HepG2 (cell line): ENCODE measurements around the gene LYRM1. TPM values are rescaled to one million over a fixed set of nuclear protein-coding genes. Genes with fewer than 3 reads are reported as not detected.
A peak's percentile ranks its signal among the peaks of the same experiment; 100 is the strongest.

Source experiments
- BRD4 ChIP-seq: sonication (generic); formaldehyde crosslinking; IDR thresholded peaks from 2 replicates; pipeline ENCODE4 v1.4.0; 2020; ENCODE audit warnings: missing genetic modification reagents
- ELF3 ChIP-seq: IDR thresholded peaks from 2 replicates; pipeline ENCODE4 v1.6.1; 2016; ENCODE audit warnings: missing genetic modification reagents, missing compliant biosample characterization
- HNF1A ChIP-seq, 2 experiments: sonication (generic) in 1 of 2; formaldehyde crosslinking in 1 of 2; IDR thresholded peaks; 2 replicates each; pipeline versions ENCODE4 v1.4.0 to v1.6.1; 2016 to 2020; ENCODE audit warnings: borderline replicate concordance in 1 of 2, low read depth in 1 of 2, mild to moderate bottlenecking in 1 of 2, missing genetic modification reagents in 1 of 2
- HNRNPL ChIP-seq: fragments of 200-400 bp; formaldehyde crosslinking; IDR thresholded peaks from 2 replicates; pipeline ENCODE4 v1.6.1; 2017; ENCODE audit warnings: mild to moderate bottlenecking, low read depth, low read length
- HOMEZ ChIP-seq: IDR thresholded peaks from 2 replicates; pipeline ENCODE4 v1.6.1; 2016; ENCODE audit warnings: low read depth
- SUZ12 ChIP-seq: fragments of 150-350 bp; IDR thresholded peaks from 2 replicates; pipeline ENCODE4 v1.6.1; 2014; ENCODE audit warnings: low read depth, low read length
- TMF1 ChIP-seq: sonication (generic); formaldehyde crosslinking; IDR thresholded peaks from 2 replicates; pipeline ENCODE4 v1.8.1; 2022; ENCODE audit warnings: low read depth, missing genetic modification reagents
- YEATS2 ChIP-seq: sonication (generic); formaldehyde crosslinking; IDR thresholded peaks from 2 replicates; pipeline ENCODE4 v1.4.0; 2020; ENCODE audit warnings: missing genetic modification reagents, borderline replicate concordance
- ZNF556 ChIP-seq: sonication (generic); formaldehyde crosslinking; IDR thresholded peaks from 2 replicates; pipeline ENCODE4 v1.4.0; 2020; ENCODE audit warnings: mild to moderate bottlenecking, missing genetic modification reagents, borderline replicate concordance
- ZNF598 ChIP-seq: sonication (generic); formaldehyde crosslinking; IDR thresholded peaks from 2 replicates; pipeline ENCODE4 v1.5.1; 2020; ENCODE audit warnings: mild to moderate bottlenecking, missing genetic modification reagents, borderline replicate concordance
- ZNF614 ChIP-seq: IDR thresholded peaks from 2 replicates; pipeline ENCODE4 v1.6.1; 2018; ENCODE audit warnings: missing biosample characterization, missing genetic modification reagents, inconsistent platforms, borderline replicate concordance
- ZNF883 ChIP-seq: sonication (generic); formaldehyde crosslinking; IDR thresholded peaks from 2 replicates; pipeline ENCODE4 v1.5.1; 2020; ENCODE audit warnings: mild to moderate bottlenecking, missing genetic modification reagents; ENCODE audit errors: not compliant biosample characterization
- polyA plus RNA-seq, 8 experiments: library from polyadenylated mRNA; depleted of rRNA in 3 of 8; stranded (reverse) in 7 of 8; unstranded in 1 of 8; fragments of >200 nt; fragmentation: Illumina TruSeq in 4 of 8; extraction: Trizol in 4 of 8; gene quantifications; 2 replicates each; pipeline versions ENCODE4 v1.2.1 to v1.2.3, GENCODE V29; 2011 to 2016; ENCODE audit warnings: low read depth in 4 of 8, missing spikeins in 1 of 8, mixed read lengths in 1 of 8; ENCODE audit not compliant: insufficient read depth in 1 of 8
- total RNA-seq, 5 experiments: library from RNA; depleted of rRNA; stranded (reverse); fragments of >200 nt; fragmentation: Illumina TruSeq; extraction: Trizol; gene quantifications; 2 replicates each; pipeline ENCODE4 v1.2.3, GENCODE V29; 2016; ENCODE audit warnings: low read depth in 1 of 5
- TF ChIP-seq, protein P1 (sequence below): sonication (generic); formaldehyde crosslinking; conservative IDR thresholded peaks from 2 replicates; pipeline ENCODE4 v1.4.0; 2020; ENCODE audit warnings: mild to moderate bottlenecking, missing genetic modification reagents, moderate library complexity

The LYRM1 gene
- total and polyA plus RNA-seq, 2 of the 13 experiments (the other 11 are each of a cell fraction or from before 2014, with no cell fraction given) = 59.2 to 82.6 TPM

GRCh38 chr16:20868890-20869289 lies 31.7 kb upstream of the LYRM1 start (continued):
- TF ChIP-seq YEATS2 (CRISPR knock-in tag) (peak; percentile 39; the same call in 1 of the 2 replicates), HOMEZ (CRISPR knock-in tag) (peak; percentile 54; the same call in 1 of the 2 replicates), TMF1 (CRISPR knock-in tag) (no peak), HNF1A (IDR thresholded peaks at IDR 0.05; ENCODE audit: low read depth) (no peak), HNF1A (CRISPR knock-in tag; IDR thresholded peaks at IDR 0.05; ENCODE audit: borderline replicate concordance) (no peak), ZNF556 (CRISPR knock-in tag) (0 out of 2 replicates have a peak, but pooled peaks have one; percentile 30), ZNF598 (CRISPR knock-in tag) (peak; percentile 34; the same call in 1 of the 2 replicates), ZNF614 (0 out of 2 replicates have a peak, but pooled peaks have one; percentile 22), HNRNPL (0 out of 2 replicates have a peak, but pooled peaks have one; percentile 47), SUZ12 (no peak), ZNF883 (peak; percentile 71), ELF3 (CRISPR knock-in tag) (peak; percentile 52; the same call in 1 of the 2 replicates), BRD4 (peak; percentile 29; the same call in 1 of the 2 replicates)
- TF ChIP-seq, protein P1, sequence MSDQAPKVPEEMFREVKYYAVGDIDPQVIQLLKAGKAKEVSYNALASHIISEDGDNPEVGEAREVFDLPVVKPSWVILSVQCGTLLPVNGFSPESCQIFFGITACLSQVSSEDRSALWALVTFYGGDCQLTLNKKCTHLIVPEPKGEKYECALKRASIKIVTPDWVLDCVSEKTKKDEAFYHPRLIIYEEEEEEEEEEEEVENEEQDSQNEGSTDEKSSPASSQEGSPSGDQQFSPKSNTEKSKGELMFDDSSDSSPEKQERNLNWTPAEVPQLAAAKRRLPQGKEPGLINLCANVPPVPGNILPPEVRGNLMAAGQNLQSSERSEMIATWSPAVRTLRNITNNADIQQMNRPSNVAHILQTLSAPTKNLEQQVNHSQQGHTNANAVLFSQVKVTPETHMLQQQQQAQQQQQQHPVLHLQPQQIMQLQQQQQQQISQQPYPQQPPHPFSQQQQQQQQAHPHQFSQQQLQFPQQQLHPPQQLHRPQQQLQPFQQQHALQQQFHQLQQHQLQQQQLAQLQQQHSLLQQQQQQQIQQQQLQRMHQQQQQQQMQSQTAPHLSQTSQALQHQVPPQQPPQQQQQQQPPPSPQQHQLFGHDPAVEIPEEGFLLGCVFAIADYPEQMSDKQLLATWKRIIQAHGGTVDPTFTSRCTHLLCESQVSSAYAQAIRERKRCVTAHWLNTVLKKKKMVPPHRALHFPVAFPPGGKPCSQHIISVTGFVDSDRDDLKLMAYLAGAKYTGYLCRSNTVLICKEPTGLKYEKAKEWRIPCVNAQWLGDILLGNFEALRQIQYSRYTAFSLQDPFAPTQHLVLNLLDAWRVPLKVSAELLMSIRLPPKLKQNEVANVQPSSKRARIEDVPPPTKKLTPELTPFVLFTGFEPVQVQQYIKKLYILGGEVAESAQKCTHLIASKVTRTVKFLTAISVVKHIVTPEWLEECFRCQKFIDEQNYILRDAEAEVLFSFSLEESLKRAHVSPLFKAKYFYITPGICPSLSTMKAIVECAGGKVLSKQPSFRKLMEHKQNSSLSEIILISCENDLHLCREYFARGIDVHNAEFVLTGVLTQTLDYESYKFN = peak; percentile 52; the same call in 1 of the 2 replicates
